Activated CD4-positive, alpha-beta T cell treated with anti-CD3 and anti-CD28 coated beads, Interleukin-2, Interleukin-4, amounts not matched to agents 100 ng/mL and 50 ng/mL, durations not matched to agents 16 hours and 8 hours (primary cell): ENCODE data around the gene BRSK1.

Experiments
- DNase-seq: peaks from one replicate; pipeline ENCODE4 v3.0.0-alpha.2; 2020; ENCODE audit warnings: low spot score

Gene BRSK1

DNA sequence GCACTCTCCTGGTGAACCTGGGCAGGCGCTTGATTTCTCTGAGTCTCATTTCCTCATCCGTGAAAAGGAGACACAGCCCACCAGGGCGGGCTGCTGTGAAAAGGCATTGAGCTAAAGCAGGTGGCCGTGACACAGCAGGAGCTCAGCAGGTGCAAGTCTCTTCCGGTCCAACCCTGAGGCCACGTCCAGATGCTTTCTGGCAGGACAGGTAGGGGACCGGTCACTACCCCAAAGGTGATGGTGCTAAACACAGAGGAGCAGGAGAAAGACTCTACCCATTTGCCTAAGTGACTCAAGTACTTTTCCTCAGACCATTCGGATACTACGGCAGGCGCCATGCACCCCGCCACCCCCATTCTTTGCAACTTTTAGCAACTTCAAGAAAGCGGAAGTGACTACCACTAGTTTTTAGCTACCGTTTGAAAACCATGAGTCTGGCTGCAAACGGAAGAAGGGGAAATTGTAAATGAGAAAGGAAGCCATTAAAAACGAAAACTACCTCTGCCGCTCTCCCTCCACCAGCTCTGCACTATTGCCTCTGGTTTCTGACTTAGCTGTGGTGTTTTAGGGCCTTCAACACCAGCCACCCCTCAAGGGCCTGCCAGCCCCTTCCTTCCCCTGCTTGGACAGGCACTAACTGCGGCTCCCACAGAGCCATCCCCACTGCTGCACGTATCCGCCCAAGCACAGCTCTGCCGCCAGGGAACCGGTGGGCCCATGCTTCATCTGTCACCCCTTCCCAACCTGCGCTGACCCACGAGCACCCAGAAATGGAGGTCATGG lies 29.8 kb upstream of the BRSK1 start:
- peak; percentile 74 for DNase-seq

DNA sequence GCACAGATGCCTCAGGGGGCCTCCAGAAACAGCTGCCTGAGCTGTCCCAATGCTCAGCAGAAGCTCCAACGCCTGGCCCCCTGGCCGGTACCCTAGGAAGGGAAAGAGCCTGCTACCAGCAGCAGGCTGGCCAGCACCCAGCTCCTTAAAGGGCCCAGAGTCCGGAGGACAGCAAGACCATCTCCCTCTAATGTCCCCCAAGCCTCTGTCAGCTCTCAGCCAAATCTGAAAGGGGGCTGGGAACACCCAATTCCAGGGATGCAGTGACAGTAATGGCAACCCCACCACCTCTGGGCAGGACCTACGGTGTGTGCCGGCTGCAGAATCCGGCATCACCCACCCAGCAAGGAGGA lies 29.2 kb upstream of the BRSK1 start:
- no peak for DNase-seq

DNA sequence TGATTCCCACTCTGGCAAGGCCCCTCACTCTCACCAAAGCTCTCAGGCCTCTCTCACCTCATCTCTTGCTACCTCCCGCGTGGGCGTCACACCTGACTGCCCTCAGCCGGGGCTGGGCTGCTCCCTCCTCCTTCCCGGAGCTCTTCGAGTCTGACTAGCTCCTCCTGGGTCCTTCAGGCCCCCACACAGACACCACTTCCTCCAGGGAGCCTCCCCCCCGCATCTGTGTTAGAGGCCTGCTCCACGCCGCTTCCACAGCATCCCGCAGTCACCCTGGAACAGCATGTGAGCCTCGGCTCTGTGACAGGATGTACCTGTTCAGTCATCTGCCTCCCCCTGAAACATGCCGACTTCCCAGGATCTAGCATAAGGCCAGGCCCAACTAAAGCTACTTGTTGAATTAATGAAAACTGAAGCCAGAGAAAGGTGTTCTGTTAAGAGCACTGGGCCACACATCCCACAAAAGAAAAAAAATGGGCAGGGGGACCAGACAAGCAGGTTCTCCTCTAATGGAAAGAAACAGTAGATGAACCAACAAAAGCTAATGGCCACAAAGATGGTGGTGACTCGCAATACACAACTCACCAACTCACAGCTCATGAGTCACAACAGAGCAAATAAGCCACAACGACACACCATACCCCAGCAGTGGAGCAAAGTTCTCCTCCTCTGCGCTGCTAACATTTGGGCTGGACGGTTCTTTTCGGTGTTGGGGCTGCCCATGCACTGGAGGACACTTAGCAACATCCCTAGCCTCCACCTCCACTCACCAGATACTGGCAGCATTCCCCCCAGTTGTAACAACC lies 28.0 kb upstream of the BRSK1 start:
- DNase-seq: peak; percentile 63

DNA sequence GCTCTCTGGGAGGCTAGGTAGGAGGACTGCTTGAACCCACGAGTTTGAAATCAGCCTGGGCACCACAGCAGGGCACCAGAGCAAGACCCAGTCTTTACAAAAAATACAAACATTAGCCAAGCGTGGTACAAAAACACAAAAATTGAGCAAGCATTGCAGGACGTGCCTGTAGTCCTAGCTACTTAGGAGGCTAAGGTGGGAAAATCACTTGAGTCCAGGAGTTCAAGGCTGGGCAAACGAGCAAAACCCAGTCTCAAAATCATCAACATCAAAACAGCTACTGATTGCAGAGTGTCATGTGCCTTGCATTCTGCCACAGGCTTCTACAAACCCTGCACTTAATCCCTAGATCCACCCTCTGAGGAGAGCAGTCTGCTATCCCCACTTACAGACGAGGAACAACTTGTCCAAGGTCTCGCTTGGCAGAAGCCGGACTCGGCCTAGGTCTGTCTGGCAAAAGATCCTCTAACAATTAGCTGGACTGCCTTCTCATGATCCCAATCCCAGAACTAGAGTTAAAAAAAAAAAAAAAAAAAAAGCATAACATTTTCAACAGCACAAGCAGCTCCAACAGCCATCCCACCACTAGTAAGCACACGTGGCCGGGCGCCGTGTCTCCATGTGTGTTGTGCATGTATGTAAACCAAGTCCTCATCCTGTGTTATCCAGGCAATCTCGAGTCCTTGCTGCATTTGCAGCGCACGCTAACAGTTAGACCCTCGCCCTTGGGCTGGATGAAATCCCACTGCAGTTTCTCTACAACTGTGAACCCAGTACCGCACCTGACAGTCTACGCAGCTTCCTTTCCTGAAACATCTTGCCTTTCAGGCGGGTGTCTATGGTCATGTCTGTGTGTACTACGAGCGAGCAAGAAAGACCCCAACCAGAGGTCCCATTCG lies 27.0 kb upstream of the BRSK1 start:
- DNase-seq: peak; percentile 19

DNA sequence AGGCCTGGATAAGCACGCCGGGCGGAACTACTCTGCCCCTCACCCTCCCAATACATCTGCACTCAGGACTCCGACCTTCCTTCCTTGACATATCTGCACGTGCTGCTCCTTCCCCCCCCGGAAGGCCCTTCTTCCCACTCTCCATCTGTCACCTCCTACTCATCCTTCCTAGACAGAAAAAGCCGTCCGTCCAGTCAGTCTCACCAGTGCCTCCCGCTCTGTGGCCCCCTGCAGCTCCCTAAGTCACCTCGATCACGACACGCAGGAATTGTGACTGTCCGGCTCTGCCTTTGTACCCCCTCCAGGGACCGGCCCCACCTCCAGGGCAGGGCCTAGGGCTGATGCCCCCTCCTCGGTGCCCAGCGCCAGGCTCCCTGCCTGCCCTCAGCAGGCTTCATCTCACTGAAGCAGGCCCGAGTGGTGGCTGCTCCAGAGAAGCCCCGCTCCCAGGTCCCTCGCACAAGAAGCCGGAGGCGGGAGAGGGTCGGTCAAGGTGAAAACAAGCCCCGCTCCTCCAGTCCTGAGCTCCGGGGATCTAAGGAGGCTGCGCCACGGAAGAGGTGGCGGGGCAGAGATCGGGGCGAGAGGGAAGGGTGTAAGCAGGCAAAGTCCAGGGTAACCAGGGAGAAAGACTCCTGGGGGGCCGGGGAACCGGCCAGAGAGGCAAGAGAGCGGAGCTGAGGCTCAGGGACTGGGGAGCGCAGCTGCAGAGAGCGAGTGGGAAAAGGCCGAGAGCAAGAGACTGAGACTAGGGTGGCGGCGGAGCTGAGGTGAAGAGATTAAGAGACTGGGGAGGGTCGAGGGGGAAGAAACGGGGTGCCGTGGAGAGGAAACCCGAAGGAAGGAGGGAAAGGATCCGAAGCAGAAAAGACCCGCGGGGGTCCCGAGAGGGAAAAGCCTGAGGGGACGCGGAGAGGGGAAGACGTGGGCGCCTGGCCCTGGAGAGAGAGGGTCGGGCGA lies 26.1 kb upstream of the BRSK1 start:
- DNase-seq: peak; percentile 33

DNA sequence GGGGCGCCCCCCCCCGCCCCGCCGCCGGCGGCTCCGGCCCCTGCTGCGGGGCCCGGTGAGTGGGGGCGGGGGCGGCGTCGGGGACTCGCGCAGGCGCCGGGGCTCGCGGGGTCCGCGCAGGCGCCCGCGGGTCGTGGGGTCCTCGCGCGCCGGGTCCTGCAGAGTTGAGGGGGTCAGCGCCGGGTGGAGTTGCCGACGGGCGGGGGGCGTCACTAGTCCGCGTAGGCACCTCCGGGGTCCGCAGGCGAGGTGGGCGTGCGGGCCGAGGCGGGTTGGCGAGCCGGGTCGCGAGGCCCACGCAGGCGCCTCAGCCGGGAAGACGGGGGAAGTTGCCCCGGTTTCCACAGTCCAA lies 25.3 kb upstream of the BRSK1 start:
- peak; percentile 13 for DNase-seq

DNA sequence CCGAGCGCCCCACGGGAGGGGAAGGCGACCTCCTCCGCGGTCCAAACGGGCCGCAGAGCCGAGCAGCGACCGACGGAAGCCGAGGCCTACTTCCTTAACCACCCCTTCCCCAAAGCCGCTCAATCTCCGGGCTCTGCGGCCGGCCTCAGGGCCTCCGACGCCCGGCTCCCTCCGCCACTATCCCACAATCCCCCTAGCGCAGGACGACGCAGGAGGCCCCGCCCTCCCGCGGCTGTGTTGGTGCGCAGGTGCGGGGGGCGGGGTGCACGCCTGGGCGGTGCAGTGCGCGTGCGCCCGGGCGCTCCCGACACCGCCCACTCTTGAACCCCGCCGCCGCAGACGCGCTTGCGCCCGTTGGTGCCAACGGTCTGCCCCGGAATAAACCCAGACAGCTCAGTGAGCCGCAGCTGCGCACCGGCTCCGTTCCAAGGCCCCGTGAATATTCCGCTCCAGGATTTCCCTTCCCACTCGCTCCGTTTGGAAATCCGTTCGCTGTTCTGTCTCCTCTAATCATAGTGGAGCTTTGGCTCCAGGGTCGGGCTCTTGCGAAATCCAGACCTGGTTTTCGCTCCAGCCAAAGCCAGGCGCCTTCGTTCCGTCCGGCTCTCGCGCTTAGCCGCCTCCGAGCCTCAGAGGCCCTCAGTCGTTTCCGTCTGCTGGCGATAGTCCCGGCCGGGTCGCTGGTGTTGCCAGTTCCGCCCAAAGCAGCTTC lies 24.8 kb upstream of the BRSK1 start, which contains the start of gene PPP6R1:
Gene PPP6R1, minus strand, starts transcription at position 190 of the 712 bp plus-strand sequence. CDS start 11,914 bp downstream, outside the sequence.
- DNase-seq: peak; percentile 96

DNA sequence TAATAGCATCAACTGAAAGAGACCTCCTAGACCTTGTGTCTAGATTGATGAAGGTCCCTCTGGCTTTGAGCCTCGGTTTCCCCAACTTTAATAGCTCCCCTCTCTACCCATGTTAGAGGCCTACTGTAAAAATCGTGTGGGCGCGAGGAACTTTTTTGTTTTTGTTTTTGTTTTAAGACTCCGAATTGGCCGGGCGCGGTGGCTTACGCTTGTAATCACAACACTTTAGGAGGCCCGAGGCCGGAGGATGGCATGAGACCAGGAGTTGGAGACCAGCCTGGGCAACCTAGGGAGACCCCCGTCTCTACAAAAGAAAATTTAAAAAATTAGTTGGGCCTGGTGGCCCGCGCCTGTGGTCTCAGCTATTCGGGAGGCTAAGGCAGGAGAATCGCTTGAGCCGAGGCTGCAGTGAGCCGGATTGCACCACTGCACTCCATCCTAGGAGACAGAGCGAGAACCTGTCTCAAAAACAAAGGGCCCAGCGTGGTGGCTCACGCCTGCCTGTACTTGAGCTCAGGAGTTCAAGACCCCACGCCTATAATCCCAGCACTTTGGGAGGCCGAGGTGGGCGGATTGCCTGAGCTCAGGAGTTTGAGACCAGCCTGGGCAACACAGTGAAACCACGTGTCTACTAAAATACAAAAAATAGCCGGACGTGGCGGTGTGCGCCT lies 24.1 kb upstream of the BRSK1 start:
- DNase-seq: no peak

DNA sequence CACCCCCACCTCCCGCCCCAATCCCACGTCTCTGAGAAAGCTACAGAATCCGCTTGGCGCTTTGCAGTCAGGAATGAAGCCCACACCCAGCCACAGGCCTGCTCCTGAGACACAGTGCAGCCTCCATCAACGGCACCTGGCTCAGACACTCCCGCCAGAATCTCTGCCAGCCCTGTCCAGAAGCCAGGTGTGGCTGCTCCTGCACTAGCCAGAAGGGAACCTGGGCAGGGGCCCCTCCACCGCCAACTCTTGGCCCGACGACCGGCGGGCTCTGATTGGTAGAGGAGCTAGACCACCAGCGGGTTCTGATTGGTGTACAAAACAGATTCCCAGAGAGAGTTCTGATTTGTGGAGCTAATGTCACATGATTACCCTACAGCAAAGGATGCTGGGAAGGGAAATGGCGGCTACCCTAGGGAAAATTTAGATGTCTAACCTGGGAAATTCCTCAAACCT lies 22.1 kb upstream of the BRSK1 start:
- DNase-seq: no peak

DNA sequence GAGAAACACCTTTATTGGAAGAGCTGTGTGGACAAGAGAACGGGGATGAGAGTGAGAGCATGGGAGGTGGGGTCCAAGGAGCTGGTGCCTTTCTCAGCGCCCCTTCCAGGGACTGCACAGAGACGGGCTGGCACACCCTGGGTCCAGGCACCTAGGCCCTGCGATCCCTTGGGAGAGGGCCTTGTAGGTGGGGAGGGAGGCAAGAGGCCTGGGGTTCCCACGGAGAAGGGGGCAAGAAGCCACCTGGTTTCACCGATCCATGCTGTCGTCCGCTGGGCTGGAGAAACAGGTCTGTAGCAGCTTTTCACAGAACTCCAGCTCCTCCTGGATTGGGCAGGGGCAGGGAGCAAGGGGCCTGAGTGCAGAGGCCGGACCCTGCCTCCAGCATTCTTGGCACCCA lies 21.4 kb upstream of the BRSK1 start:
- no peak for DNase-seq

DNA sequence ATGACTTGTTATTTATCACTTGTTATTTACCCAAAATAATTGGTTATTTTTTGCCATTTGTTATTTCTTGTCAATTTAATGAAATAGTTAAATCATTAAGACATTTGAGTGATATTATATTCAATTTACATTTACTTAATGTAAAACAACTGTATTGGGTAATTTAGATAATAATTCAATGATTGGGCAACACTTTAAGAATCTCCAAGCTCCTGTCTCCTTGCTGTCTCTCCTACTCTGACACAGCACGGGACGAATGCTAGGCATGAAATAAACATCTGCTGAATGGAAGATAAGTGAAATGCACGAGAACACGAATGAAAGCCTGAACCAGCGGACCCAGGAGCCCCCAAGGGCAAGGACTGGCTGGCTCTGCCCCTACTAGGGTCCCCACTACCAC lies 19.3 kb upstream of the BRSK1 start:
- no peak for DNase-seq

DNA sequence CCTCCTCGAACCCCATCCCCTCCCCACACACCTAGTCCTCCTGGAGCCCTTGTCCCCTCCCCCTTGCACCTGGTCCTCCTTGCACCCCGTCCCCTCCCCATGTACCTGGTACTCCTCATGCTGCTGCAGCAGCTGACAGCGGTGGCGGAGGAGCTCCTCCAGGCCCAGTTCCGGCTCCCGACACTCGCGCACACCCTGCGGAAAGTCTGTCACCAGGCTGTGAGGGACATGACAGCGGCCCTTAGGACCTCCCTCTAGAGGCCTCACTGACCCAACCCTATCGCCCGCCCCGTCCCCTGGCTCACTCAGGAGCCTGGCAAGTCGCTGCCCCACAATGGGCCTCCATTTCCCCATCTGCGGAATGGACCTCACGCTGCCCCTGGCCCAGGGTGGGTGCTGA lies 18.6 kb upstream of the BRSK1 start:
- no peak for DNase-seq

DNA sequence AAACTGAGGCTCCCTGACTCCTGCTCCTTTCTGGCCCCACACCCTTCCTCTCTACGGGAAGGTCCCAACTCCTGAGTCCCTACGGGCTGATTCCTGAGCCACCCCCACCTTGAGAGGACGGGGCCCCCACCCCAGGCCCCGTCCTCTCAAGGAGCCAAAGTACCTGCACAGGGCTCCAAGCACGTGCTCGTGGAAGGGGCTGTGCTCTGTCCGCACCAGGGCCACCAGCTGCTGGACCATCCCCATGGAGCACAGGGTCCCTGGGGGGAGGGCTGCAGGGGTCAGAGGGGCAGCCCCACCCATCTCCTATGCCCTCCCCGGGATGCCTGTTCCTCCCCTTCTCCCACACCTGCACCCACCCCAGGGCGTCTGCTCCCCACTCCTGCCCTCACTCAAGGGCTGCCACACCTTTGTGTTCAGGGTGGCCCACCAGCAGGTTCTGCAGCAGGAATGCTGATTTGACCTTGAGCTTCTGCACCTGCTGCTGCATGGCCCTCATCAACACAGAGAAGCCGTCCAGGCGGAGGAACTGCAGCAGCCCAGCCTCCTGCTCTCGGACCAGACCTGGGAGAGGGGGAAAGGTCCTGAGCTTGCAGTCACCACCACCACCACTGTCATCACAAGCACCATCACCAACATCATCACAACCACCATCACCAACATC lies 17.9 kb upstream of the BRSK1 start:
- DNase-seq: no peak

DNA sequence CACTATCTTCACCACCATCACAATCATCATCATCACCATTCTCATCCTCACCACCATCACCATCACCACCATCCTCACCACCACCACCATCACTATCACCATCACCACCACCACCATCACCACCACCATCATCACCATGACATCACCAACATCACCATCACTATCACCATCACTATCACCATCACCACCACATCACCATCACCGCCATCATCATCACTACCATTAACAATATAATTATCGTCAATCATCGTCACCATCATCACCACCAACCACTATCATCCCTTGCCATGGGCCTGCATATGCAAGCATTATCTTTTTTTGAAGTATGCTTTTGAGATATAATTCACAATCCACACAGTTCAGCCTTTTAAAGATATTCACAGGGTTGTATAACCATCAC lies 17.4 kb upstream of the BRSK1 start:
- no peak for DNase-seq

DNA sequence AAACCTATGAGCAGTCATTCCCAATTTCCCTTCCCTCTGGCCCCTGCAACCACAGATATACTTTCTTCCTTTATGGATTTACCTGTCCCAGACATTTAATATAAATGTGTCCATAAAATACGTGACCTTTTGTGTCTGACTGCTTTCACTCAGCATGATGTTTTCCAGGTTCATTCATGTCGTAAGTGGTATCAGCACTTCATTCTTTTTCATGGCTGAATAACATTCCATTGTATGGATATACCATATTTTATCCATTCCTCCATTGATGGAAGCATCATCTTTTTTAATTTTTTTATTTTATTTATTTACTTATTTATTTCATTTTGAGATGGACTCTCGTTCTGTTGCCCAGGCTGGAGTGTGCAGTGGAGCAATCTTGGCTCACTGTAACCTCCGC lies 17.0 kb upstream of the BRSK1 start:
- no peak for DNase-seq

DNA sequence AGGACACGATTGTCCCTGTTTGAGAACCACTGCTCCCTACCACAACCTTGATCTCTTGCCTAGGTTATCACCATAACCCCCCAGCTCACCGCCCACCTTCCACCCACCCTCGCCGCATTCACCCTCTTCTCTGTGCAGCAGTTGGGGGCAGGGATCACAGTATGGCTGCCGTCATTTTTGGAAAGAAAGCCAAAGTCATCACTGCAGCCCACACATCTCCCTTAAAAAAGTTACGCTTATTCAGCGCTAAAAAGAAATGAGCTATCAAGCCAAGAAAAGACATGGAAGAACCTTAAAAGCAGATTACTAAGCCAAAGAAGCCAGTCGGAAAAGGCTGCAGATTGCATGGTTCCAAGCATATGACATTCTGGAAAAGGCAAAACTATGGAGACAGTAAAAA lies 14.5 kb upstream of the BRSK1 start:
- DNase-seq: no peak

DNA sequence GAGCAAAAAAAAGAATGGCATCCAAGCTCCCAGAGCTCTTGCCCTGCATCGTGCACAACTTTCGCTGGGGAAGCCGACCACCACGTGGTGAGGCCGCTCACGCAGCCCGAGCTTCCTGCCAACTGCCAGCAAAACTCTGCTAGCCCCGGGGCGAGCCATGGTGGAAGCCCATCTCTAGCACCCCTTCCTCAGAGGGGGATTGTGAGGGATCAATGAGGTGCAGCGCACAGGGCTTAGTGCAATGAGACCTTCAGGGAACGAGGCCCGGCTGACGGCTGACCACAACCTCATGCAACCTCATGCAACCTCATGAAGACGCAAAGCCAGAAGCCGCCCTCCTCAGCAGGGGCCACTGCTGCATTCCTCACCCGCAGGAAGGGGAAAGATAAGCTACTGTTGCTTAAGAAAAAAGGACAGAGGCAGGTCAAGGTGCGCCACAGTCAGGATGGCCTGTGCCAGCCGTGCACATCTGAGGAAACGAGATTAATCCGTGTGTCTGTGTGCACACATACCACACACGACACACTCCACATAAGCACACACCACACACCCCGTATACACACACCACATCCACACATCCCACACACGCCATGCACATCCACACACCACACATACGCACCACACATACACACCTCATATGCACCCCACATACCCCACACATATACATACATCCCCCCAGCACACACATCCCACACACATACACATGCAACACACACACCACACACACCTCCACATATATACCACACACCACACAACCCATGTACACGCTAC lies 13.4 kb upstream of the BRSK1 start:
- no peak for DNase-seq

DNA sequence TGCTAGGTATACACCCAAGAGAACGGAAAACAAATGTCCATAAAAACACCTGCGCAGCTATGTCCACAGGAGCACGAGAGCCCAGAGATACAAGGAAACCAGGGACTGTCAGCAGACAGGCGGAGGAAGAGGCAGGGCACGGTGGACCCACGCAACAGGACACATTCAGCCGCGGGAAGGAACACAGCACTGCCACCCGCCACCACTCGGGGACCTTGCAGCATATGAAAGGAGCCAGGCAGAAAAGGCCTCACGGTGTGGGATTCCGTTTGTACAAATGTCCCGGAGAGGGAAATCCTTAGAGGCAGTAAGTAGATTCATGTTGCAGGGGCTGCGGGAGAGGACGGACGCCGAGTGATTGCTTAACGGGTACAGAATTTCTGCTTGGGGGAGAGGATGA lies 11.7 kb upstream of the BRSK1 start:
- DNase-seq: no peak
